MM.1S (cell line): ENCODE results near the gene ZNF431.

Experiments used
- DNase-seq: peaks from one replicate; pipeline ENCODE4 v3.0.0-alpha.2; 2015
- H2AFZ ChIP-seq: fragments of 300-600 bp; sonication (generic); 2 replicates; pipeline ENCODE4 v1.6.0; 2016; ENCODE audit warnings: antibody characterized with exemption, low read length
- H3F3A ChIP-seq: fragments of 300-600 bp; sonication (generic); 2 replicates; pipeline ENCODE4 v1.6.1; 2016; ENCODE audit warnings: mild to moderate bottlenecking, antibody characterized with exemption, low read length, moderate library complexity, mixed read lengths; ENCODE audit not compliant: insufficient read depth
- H3K27ac ChIP-seq: fragments of 300-600 bp; sonication (generic); 2 replicates; pipeline ENCODE4 v1.5.1; 2016; ENCODE audit warnings: mild to moderate bottlenecking, low read length
- H3K27me3 ChIP-seq: fragments of 300-600 bp; sonication (generic); replicated peaks from 2 replicates; pipeline ENCODE4 v1.6.0; 2016; ENCODE audit warnings: low read length; ENCODE audit not compliant: insufficient read depth
- H3K36me3 ChIP-seq: fragments of 300-600 bp; sonication (generic); replicated peaks from 2 replicates; pipeline ENCODE4 v1.6.1; 2016; ENCODE audit warnings: mild to moderate bottlenecking, low read length, mixed read lengths; ENCODE audit not compliant: insufficient read depth
- H3K4me1 ChIP-seq: fragments of 300-600 bp; sonication (generic); 2 replicates; pipeline ENCODE4 v1.6.1; 2016; ENCODE audit warnings: low read length, mixed read lengths
- H3K4me2 ChIP-seq: fragments of 300-600 bp; sonication (generic); 2 replicates; pipeline ENCODE4 v1.6.0; 2016; ENCODE audit warnings: low read depth, low read length
- H3K4me3 ChIP-seq: fragments of 300-600 bp; sonication (generic); 2 replicates; pipeline ENCODE4 v1.5.1; 2016; ENCODE audit warnings: low read length, mixed read lengths
- H3K79me2 ChIP-seq: fragments of 300-600 bp; sonication (generic); 2 replicates; pipeline ENCODE4 v1.6.1; 2016; ENCODE audit warnings: mixed run types, low read length, mixed read lengths
- H3K9ac ChIP-seq: fragments of 300-600 bp; sonication (generic); 2 replicates; pipeline ENCODE4 v1.6.1; 2016; ENCODE audit warnings: low read length, mixed read lengths
- H3K9me2 ChIP-seq: fragments of 300-600 bp; sonication (generic); replicated peaks from 2 replicates; pipeline ENCODE4 v1.6.1; 2016; ENCODE audit warnings: mild to moderate bottlenecking, low read length, mixed read lengths; ENCODE audit not compliant: insufficient read depth
- H3K9me3 ChIP-seq: fragments of 300-600 bp; sonication (generic); replicated peaks from 2 replicates; pipeline ENCODE4 v1.6.1; 2016; ENCODE audit warnings: mild to moderate bottlenecking, low read length, mixed read lengths; ENCODE audit not compliant: insufficient read depth
- H4K20me1 ChIP-seq: fragments of 300-600 bp; sonication (generic); 2 replicates; pipeline ENCODE4 v1.6.1; 2016; ENCODE audit warnings: mild to moderate bottlenecking, low read length, moderate library complexity, mixed read lengths; ENCODE audit not compliant: insufficient read depth
- EZH2 ChIP-seq: fragments of 300-600 bp; sonication (generic); optimal IDR thresholded peaks from 2 replicates; pipeline ENCODE3; 2017; ENCODE audit warnings: low read depth, mild to moderate bottlenecking, antibody characterized with exemption, low read length, mixed read lengths
- EZH2phosphoT487 ChIP-seq: fragments of 300-600 bp; sonication (generic); IDR thresholded peaks from 2 replicates; pipeline ENCODE4 v1.6.1; 2018; ENCODE audit warnings: antibody characterized with exemption, low read length
- TF ChIP-seq, protein P1 (sequence below): fragments of 300-600 bp; sonication (generic); IDR thresholded peaks from 2 replicates; pipeline ENCODE4 v1.5.1; 2016; ENCODE audit warnings: antibody characterized with exemption, low read length, mixed read lengths

Gene ZNF431

GRCh38 chr19:21115430-21115829, 26.4 kb upstream of the ZNF431 start:
- Histone ChIP-seq H3K9ac (no peak overlapping the region), H3K27ac (no peak overlapping the region), H3K9me2 (no peaks in the 10 kb centered on the region), H2AFZ (no peak overlapping the region), H4K20me1 (no peaks in the 10 kb centered on the region), H3K4me2 (no peak overlapping the region), H3K4me1 (no peaks in the 10 kb centered on the region), H3F3A (no peaks in the 10 kb centered on the region), H3K4me3 (no peak overlapping the region), H3K79me2 (no peaks in the 10 kb centered on the region), H3K27me3 (no peaks in the 10 kb centered on the region), H3K9me3 (no peaks in the 10 kb centered on the region), H3K36me3 (no peaks in the 10 kb centered on the region)
- TF ChIP-seq EZH2, result no peak
- TF ChIP-seq EZH2phosphoT487, result no peak
- TF ChIP-seq, protein P1, sequence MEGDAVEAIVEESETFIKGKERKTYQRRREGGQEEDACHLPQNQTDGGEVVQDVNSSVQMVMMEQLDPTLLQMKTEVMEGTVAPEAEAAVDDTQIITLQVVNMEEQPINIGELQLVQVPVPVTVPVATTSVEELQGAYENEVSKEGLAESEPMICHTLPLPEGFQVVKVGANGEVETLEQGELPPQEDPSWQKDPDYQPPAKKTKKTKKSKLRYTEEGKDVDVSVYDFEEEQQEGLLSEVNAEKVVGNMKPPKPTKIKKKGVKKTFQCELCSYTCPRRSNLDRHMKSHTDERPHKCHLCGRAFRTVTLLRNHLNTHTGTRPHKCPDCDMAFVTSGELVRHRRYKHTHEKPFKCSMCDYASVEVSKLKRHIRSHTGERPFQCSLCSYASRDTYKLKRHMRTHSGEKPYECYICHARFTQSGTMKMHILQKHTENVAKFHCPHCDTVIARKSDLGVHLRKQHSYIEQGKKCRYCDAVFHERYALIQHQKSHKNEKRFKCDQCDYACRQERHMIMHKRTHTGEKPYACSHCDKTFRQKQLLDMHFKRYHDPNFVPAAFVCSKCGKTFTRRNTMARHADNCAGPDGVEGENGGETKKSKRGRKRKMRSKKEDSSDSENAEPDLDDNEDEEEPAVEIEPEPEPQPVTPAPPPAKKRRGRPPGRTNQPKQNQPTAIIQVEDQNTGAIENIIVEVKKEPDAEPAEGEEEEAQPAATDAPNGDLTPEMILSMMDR, result no peak
- DNase-seq, result no peak

GRCh38 chr19:21117041-21117907, 24.6 kb upstream of the ZNF431 start:
- Histone ChIP-seq H3K4me1 (no peaks in the 10 kb centered on the region), H3K9me3 (no peaks in the 10 kb centered on the region), H3K9me2 (no peaks in the 10 kb centered on the region), H3K79me2 (no peaks in the 10 kb centered on the region), H3K27me3 (no peaks in the 10 kb centered on the region), H3K4me3 (no peak overlapping the region), H3F3A (no peaks in the 10 kb centered on the region), H3K36me3 (no peaks in the 10 kb centered on the region), H3K27ac (no peak overlapping the region), H3K4me2 (no peak overlapping the region), H3K9ac (no peak overlapping the region), H2AFZ (no peak overlapping the region), H4K20me1 (no peaks in the 10 kb centered on the region)
- TF ChIP-seq EZH2 (no peak), EZH2phosphoT487 (no peak)
- TF ChIP-seq, protein P1, result no peak
- no peak for DNase-seq

DNA sequence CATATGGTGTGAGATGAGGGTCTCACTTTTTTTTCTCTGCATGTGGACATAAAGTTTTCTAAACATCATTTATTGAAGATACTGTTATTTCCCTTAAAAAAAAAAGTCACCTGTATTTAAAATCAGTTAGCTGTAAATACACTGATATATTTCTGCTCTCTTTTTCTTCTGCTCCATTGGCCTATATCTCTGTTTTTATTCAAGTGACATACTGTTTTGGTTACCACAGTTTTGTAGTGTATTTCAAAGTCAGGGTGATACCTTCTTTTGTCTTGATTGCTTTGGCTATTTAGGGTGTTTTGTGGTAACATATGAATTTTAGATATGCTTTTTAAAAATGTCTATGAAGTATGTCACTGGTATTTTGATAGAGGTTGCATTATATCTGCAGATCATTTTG, 15.8 kb upstream of the ZNF431 start:
- TF ChIP-seq EZH2 (no peak), EZH2phosphoT487 (no peak)
- TF ChIP-seq, protein P1, result no peak
- no peaks in the 10 kb centered on the region for H3F3A ChIP-seq
- H3K9ac ChIP-seq, result no peak overlapping the region
- no peak overlapping the region for H2AFZ ChIP-seq
- H3K9me2 ChIP-seq, result no peaks in the 10 kb centered on the region
- H3K4me2 ChIP-seq, result no peak overlapping the region
- H3K27ac ChIP-seq, result no peak overlapping the region
- no peaks in the 10 kb centered on the region for H3K27me3 ChIP-seq
- no peaks in the 10 kb centered on the region for H3K9me3 ChIP-seq
- no peaks in the 10 kb centered on the region for H4K20me1 ChIP-seq
- H3K4me3 ChIP-seq, result no peak overlapping the region
- no peaks in the 10 kb centered on the region for H3K36me3 ChIP-seq
- DNase-seq, result no peak
- no peaks in the 10 kb centered on the region for H3K79me2 ChIP-seq
- H3K4me1 ChIP-seq, result no peaks in the 10 kb centered on the region
